SK-N-SH (cell line): ENCODE results near the gene JOSD1. TPM values are rescaled to one million over a fixed set of nuclear protein-coding genes. Genes with fewer than 3 reads are reported as not detected.

Experiments
- CTCF ChIA-PET: fragments of 300-600, 350-600 bp; formaldehyde crosslinking; extraction: SDS; loops from one replicate; lab custom pipeline; 2021; lab: Yijun Ruan, JAX
- POLR2A ChIA-PET: fragments of 350-600 bp; sonication (Branson Sonifier 250); formaldehyde crosslinking; extraction: SDS; loops from one replicate; lab custom pipeline; 2020; ENCODE audit warnings: antibody characterized with exemption, inconsistent platforms; lab: Yijun Ruan, JAX
- DNase-seq: peaks from one replicate; pipeline ENCODE4 v3.0.0; 2012
- H2AFZ ChIP-seq: fragments of 200-600 bp; sonication (generic); 2 replicates; pipeline ENCODE4 v1.8.1; 2016; ENCODE audit warnings: antibody characterized with exemption, mild to moderate bottlenecking, low read depth
- H3F3A ChIP-seq: fragments of 200-600 bp; sonication (generic); replicated peaks from 2 replicates; pipeline ENCODE3; 2016; ENCODE audit warnings: antibody characterized with exemption, mild to moderate bottlenecking; ENCODE audit not compliant: insufficient read depth
- H3K27ac ChIP-seq, 2 experiments: fragments of 200-500 bp in 1 of 2; fragments of 200-600 bp in 1 of 2; sonication (Bioruptor generic) in 1 of 2; sonication (generic), shearing (Covaris generic) in 1 of 2; 2 replicates each; pipeline versions ENCODE4 v1.5.1 to v1.6.1; 2014 to 2016; ENCODE audit warnings: low read depth in 2 of 2, inconsistent platforms in 1 of 2, low read length in 1 of 2, mild to moderate bottlenecking in 1 of 2, mixed read lengths in 1 of 2
- H3K27me3 ChIP-seq: fragments of 200-600 bp; sonication (generic), shearing (Covaris generic); 2 replicates; pipeline ENCODE4 v1.6.1; 2016; ENCODE audit warnings: mixed run types; ENCODE audit not compliant: insufficient read depth
- H3K36me3 ChIP-seq, 2 experiments: fragments of 200-500 bp in 1 of 2; fragments of 200-600 bp in 1 of 2; sonication (Bioruptor generic) in 1 of 2; sonication (generic) in 1 of 2; replicated peaks in 1 of 2; 2 replicates each; pipeline versions ENCODE3 to v1.5.1; 2014 to 2016; ENCODE audit warnings: low read length in 1 of 2, mild to moderate bottlenecking in 1 of 2; ENCODE audit not compliant: insufficient read depth in 2 of 2, control insufficient read depth in 1 of 2
- H3K4me1 ChIP-seq, 2 experiments: fragments of 200-500 bp in 1 of 2; fragments of 200-600 bp in 1 of 2; sonication (Bioruptor generic) in 1 of 2; sonication (generic), shearing (Covaris generic) in 1 of 2; 2 replicates each; pipeline versions ENCODE4 v1.5.1 to v1.6.1; 2014 to 2016; ENCODE audit warnings: low read depth in 1 of 2, low read length in 1 of 2, mixed run types in 1 of 2; ENCODE audit not compliant: insufficient read depth in 2 of 2, control insufficient read depth in 1 of 2
- H3K4me2 ChIP-seq: fragments of 200-600 bp; sonication (generic), shearing (Covaris generic); 2 replicates; pipeline ENCODE4 v1.6.1; 2017; ENCODE audit warnings: mixed run types
- H3K4me3 ChIP-seq, 2 experiments: fragments of 200-500 bp in 1 of 2; fragments of 200-600 bp in 1 of 2; sonication (Bioruptor generic) in 1 of 2; sonication (generic), shearing (Covaris generic) in 1 of 2; 2 replicates each; pipeline versions ENCODE4 v1.5.1 to v1.8.1; 2014 to 2016; ENCODE audit warnings: low read depth in 2 of 2, inconsistent platforms in 1 of 2, low read length in 1 of 2, mild to moderate bottlenecking in 1 of 2, mixed read lengths in 1 of 2, moderate library complexity in 1 of 2
- H3K79me2 ChIP-seq: fragments of 200-600 bp; sonication (generic); 2 replicates; pipeline ENCODE4 v1.8.1; 2017; ENCODE audit warnings: mild to moderate bottlenecking; ENCODE audit not compliant: insufficient read depth
- H3K9ac ChIP-seq: fragments of 200-600 bp; sonication (generic); 2 replicates; pipeline ENCODE4 v1.6.1; 2017; ENCODE audit warnings: mixed run types
- H3K9me2 ChIP-seq: fragments of 200-600 bp; sonication (generic); 2 replicates; pipeline ENCODE4 v1.6.1; 2017; ENCODE audit warnings: mixed run types
- H3K9me3 ChIP-seq: fragments of 200-600 bp; sonication (generic); 2 replicates; pipeline ENCODE4 v1.6.1; 2017; ENCODE audit warnings: mixed run types, mild to moderate bottlenecking, moderate library complexity
- H4K20me1 ChIP-seq: fragments of 200-600 bp; sonication (generic); 2 replicates; pipeline ENCODE4 v1.6.1; 2017; ENCODE audit warnings: mild to moderate bottlenecking, mixed run types; ENCODE audit not compliant: insufficient read depth
- ELF1 ChIP-seq: IDR thresholded peaks from 2 replicates; pipeline ENCODE4 v1.4.0; 2012
- EZH2phosphoT487 ChIP-seq: fragments of 200-600 bp; sonication (generic); IDR thresholded peaks from 2 replicates; pipeline ENCODE4 v1.6.1; 2017; ENCODE audit warnings: low read depth, mixed run types, mild to moderate bottlenecking, antibody characterized with exemption, moderate library complexity, borderline replicate concordance
- FOXJ3 ChIP-seq: sonication (generic); formaldehyde crosslinking; IDR thresholded peaks from 2 replicates; pipeline ENCODE4 v1.5.1; 2020; ENCODE audit warnings: mild to moderate bottlenecking, missing genetic modification reagents
- GABPA ChIP-seq: IDR thresholded peaks from 2 replicates; pipeline ENCODE4 v1.4.0; 2012; ENCODE audit warnings: low read depth, mild to moderate bottlenecking
- GATA2 ChIP-seq: sonication (generic); formaldehyde crosslinking; IDR thresholded peaks from 2 replicates; pipeline ENCODE4 v1.5.0; 2020; ENCODE audit warnings: mild to moderate bottlenecking, missing genetic modification reagents
- JUND ChIP-seq: IDR thresholded peaks from 2 replicates; pipeline ENCODE4 v1.4.0; 2012
- MEF2A ChIP-seq: IDR thresholded peaks from 2 replicates; pipeline ENCODE4 v1.4.0; 2012; ENCODE audit warnings: low read depth, borderline replicate concordance
- MXI1 ChIP-seq: IDR thresholded peaks from 2 replicates; pipeline ENCODE4 v1.6.1; 2012; ENCODE audit warnings: mild to moderate bottlenecking, low read depth, low read length, improper control_type of control experiment
- NRF1 ChIP-seq: IDR thresholded peaks from 2 replicates; pipeline ENCODE4 v1.6.1; 2012; ENCODE audit warnings: low read depth, mild to moderate bottlenecking, low read length
- POLR2AphosphoS5 ChIP-seq: IDR thresholded peaks from 2 replicates; pipeline ENCODE4 v1.6.1; 2012; ENCODE audit warnings: low read depth, low read length
- RAD21 ChIP-seq: IDR thresholded peaks from 2 replicates; pipeline ENCODE4 v1.6.1; 2012; ENCODE audit warnings: mild to moderate bottlenecking, low read length
- SIN3A ChIP-seq: IDR thresholded peaks from 2 replicates; pipeline ENCODE4 v1.6.1; 2012; ENCODE audit warnings: low read depth, mild to moderate bottlenecking, low read length, moderate library complexity, borderline replicate concordance
- SMC3 ChIP-seq: IDR thresholded peaks from 2 replicates; pipeline ENCODE4 v1.6.1; 2012; ENCODE audit warnings: low read depth, low read length, improper control_type of control experiment
- TAF1 ChIP-seq: IDR thresholded peaks from 2 replicates; pipeline ENCODE4 v1.6.1; 2012; ENCODE audit warnings: low read depth, mild to moderate bottlenecking, low read length, moderate library complexity, borderline replicate concordance
- TEAD4 ChIP-seq: IDR thresholded peaks from 2 replicates; pipeline ENCODE4 v1.4.0; 2012; ENCODE audit warnings: mild to moderate bottlenecking, borderline replicate concordance; ENCODE audit not compliant: insufficient read depth
- WGBS: methylation state at CpG from one replicate; pipeline ENCODE4 v1.1.6; 2017; ENCODE audit warnings: low lambda C conversion rate; 5-methylcytosine and 5-hydroxymethylcytosine counted together
- polyA plus RNA-seq, 3 experiments: library from polyadenylated mRNA; depleted of rRNA; stranded (reverse); fragments of >200 nt; gene quantifications; 2 replicates each; pipeline ENCODE4 v1.2.3, GENCODE V29; 2012
- TF ChIP-seq, protein P1 (sequence below): IDR thresholded peaks from 2 replicates; pipeline ENCODE4 v1.4.0; 2012; ENCODE audit warnings: low read depth
- TF ChIP-seq, protein P2 (sequence below): fragments of 200-600 bp; sonication (generic); IDR thresholded peaks from 2 replicates; pipeline ENCODE4 v1.6.1; 2017; ENCODE audit warnings: antibody characterized with exemption, mild to moderate bottlenecking, moderate library complexity
- TF ChIP-seq, protein P3 (sequence below): IDR thresholded peaks from 2 replicates; pipeline ENCODE4 v1.6.1; 2012; ENCODE audit warnings: mild to moderate bottlenecking, low read depth, low read length, moderate library complexity
- TF ChIP-seq, protein P4 (sequence below): fragments of 150-350 bp; IDR thresholded peaks from 2 replicates; pipeline ENCODE4 v1.6.1; 2016; ENCODE audit warnings: mild to moderate bottlenecking, low read depth, low read length

JOSD1 gene
- polyA plus RNA-seq, 1 of the 3 experiments (the other 2 are of a cell fraction) = 17.8 TPM

DNA sequence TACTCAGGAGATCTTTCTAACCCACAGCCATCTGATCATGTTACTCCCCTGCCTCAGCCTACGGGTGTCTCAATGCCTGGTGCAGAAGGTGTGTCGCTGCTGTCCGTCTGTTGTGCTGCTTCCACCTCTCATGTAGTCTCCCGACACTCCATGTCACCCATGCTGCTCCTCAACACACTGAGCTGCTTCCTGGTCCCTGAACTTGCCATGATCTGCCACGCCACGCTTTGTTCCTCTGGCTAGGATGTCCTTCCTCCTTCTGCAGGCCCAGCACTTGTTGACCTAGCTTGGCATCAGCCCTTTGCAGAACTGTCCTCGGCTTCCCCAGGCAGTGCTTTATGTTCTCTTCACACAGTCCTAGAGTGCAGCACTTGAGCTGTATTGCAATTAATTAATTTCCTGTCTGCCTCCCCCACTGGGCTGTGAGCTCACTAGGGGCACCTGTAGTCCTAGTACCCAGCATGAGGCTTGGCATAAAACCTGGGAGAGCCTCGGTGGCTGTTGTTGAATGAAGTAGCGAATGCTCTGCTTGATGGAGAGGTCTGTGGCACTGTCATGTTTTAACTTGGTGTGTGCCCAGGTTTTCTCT lies 14.5 kb upstream of the JOSD1 start:
- no peak overlapping the region for H3K9ac ChIP-seq
- no peak overlapping the region for H3K27ac ChIP-seq
- 90% methylated on average over 9 of the region's 9 CpGs for WGBS
- CTCF ChIA-PET = interaction anchor here (1.2 kb wide), 1 partner anchor 51 kb away, joined by 4 read pairs; no protein-coding TSS in a partner anchor
- no peak for DNase-seq
- no peaks in the 10 kb centered on the region for H3K27me3 ChIP-seq
- H3K4me2 ChIP-seq = no peak overlapping the region
- no peaks in the 10 kb centered on the region for H3K9me3 ChIP-seq
- peaks cover 51% of the 10 kb centered on the region for H3K79me2 ChIP-seq
- H3K36me3 ChIP-seq = peaks cover 0 to 2% of the 10 kb centered on the region in 2 experiments
- 0 out of 2 replicates have a peak, but pooled peaks cover 3% of the 10 kb centered on the region for H4K20me1 ChIP-seq
- no peaks in the 10 kb centered on the region; a peak in 1 of 4 replicates for H3K4me1 ChIP-seq
- H2AFZ ChIP-seq = no peak overlapping the region
- H3F3A ChIP-seq = peaks cover 6% of the 10 kb centered on the region
- POLR2A ChIA-PET = interaction anchor here (0.5 kb wide), 1 partner anchor 254 kb away, joined by 3 read pairs; no protein-coding TSS in a partner anchor
- H3K9me2 ChIP-seq = no peaks in the 10 kb centered on the region
- TF ChIP-seq, protein P1, sequence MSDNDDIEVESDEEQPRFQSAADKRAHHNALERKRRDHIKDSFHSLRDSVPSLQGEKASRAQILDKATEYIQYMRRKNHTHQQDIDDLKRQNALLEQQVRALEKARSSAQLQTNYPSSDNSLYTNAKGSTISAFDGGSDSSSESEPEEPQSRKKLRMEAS = no peak
- no peak for TF ChIP-seq SIN3A
- no peak for TF ChIP-seq RAD21
- no peak for TF ChIP-seq MEF2A
- no peak for TF ChIP-seq TEAD4
- TF ChIP-seq, protein P2, sequence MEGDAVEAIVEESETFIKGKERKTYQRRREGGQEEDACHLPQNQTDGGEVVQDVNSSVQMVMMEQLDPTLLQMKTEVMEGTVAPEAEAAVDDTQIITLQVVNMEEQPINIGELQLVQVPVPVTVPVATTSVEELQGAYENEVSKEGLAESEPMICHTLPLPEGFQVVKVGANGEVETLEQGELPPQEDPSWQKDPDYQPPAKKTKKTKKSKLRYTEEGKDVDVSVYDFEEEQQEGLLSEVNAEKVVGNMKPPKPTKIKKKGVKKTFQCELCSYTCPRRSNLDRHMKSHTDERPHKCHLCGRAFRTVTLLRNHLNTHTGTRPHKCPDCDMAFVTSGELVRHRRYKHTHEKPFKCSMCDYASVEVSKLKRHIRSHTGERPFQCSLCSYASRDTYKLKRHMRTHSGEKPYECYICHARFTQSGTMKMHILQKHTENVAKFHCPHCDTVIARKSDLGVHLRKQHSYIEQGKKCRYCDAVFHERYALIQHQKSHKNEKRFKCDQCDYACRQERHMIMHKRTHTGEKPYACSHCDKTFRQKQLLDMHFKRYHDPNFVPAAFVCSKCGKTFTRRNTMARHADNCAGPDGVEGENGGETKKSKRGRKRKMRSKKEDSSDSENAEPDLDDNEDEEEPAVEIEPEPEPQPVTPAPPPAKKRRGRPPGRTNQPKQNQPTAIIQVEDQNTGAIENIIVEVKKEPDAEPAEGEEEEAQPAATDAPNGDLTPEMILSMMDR = no peak
- TF ChIP-seq, protein P3, sequence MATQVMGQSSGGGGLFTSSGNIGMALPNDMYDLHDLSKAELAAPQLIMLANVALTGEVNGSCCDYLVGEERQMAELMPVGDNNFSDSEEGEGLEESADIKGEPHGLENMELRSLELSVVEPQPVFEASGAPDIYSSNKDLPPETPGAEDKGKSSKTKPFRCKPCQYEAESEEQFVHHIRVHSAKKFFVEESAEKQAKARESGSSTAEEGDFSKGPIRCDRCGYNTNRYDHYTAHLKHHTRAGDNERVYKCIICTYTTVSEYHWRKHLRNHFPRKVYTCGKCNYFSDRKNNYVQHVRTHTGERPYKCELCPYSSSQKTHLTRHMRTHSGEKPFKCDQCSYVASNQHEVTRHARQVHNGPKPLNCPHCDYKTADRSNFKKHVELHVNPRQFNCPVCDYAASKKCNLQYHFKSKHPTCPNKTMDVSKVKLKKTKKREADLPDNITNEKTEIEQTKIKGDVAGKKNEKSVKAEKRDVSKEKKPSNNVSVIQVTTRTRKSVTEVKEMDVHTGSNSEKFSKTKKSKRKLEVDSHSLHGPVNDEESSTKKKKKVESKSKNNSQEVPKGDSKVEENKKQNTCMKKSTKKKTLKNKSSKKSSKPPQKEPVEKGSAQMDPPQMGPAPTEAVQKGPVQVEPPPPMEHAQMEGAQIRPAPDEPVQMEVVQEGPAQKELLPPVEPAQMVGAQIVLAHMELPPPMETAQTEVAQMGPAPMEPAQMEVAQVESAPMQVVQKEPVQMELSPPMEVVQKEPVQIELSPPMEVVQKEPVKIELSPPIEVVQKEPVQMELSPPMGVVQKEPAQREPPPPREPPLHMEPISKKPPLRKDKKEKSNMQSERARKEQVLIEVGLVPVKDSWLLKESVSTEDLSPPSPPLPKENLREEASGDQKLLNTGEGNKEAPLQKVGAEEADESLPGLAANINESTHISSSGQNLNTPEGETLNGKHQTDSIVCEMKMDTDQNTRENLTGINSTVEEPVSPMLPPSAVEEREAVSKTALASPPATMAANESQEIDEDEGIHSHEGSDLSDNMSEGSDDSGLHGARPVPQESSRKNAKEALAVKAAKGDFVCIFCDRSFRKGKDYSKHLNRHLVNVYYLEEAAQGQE = no peak
- TF ChIP-seq SMC3 = no peak
- TF ChIP-seq FOXJ3 = no peak
- no peak for TF ChIP-seq TAF1
- no peak for TF ChIP-seq EZH2phosphoT487
- no peak for TF ChIP-seq GATA2 (CRISPR knock-in tag)
- TF ChIP-seq, protein P4, sequence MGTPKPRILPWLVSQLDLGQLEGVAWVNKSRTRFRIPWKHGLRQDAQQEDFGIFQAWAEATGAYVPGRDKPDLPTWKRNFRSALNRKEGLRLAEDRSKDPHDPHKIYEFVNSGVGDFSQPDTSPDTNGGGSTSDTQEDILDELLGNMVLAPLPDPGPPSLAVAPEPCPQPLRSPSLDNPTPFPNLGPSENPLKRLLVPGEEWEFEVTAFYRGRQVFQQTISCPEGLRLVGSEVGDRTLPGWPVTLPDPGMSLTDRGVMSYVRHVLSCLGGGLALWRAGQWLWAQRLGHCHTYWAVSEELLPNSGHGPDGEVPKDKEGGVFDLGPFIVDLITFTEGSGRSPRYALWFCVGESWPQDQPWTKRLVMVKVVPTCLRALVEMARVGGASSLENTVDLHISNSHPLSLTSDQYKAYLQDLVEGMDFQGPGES = no peak
- TF ChIP-seq GABPA = no peak
- no peak for TF ChIP-seq NRF1
- no peak for TF ChIP-seq MXI1
- TF ChIP-seq POLR2AphosphoS5 = no peak
- no peak for TF ChIP-seq ELF1
- no peak for TF ChIP-seq JUND
- H3K4me3 ChIP-seq = no peak overlapping the region
